Nephron (organoid): ENCODE data around the gene B3GALT5.

Source experiments
- H3K27ac Mint-ChIP-seq, 3 experiments: 2 replicates each; pipeline ENCODE4 v1.8.0; 2020; ENCODE audit warnings: mixed read lengths in 3 of 3, mild to moderate bottlenecking in 2 of 3, moderate library complexity in 1 of 3
- H3K27me3 Mint-ChIP-seq: 2 replicates; pipeline ENCODE4 v1.8.0; 2021; ENCODE audit warnings: low read depth, mild to moderate bottlenecking, moderate library complexity, mixed read lengths
- H3K36me3 Mint-ChIP-seq: 2 replicates; pipeline ENCODE4 v1.8.0; 2020; ENCODE audit warnings: low read depth, mixed read lengths
- H3K4me1 Mint-ChIP-seq: 2 replicates; pipeline ENCODE4 v1.8.0; 2020; ENCODE audit warnings: mixed read lengths
- H3K4me3 Mint-ChIP-seq, 3 experiments: 2 replicates each; pipeline ENCODE4 v1.8.0; 2020; ENCODE audit warnings: mild to moderate bottlenecking in 3 of 3, mixed read lengths in 3 of 3, moderate library complexity in 2 of 3
- H3K9me3 Mint-ChIP-seq: 2 replicates; pipeline ENCODE4 v1.8.0; 2020; ENCODE audit warnings: mixed read lengths
- CTCF ChIP-seq, 3 experiments: fragments of 200-600 bp; sonication (generic); IDR thresholded peaks; one replicate each; pipeline ENCODE4 v1.5.0; 2021; ENCODE audit warnings: antibody characterized with exemption in 3 of 3; ENCODE audit not compliant: unreplicated experiment in 3 of 3

Gene B3GALT5

GRCh38 chr21:39662411-39662953, 49.7 kb downstream of the B3GALT5 start:
- peak overlapping the region in 1 of 3 experiments; percentile 40 for H3K27ac Mint-ChIP-seq
- no peak overlapping the region for H3K4me3 Mint-ChIP-seq
- H3K27me3 Mint-ChIP-seq = no peaks in the 10 kb centered on the region
- no peaks in the 10 kb centered on the region for H3K9me3 Mint-ChIP-seq
- peaks cover 31% of the 10 kb centered on the region for H3K4me1 Mint-ChIP-seq
- no peak for TF ChIP-seq CTCF (IDR thresholded peaks at IDR 0.05; ENCODE audit: unreplicated experiment in 3 of 3)
- no peaks in the 10 kb centered on the region for H3K36me3 Mint-ChIP-seq

- no peaks in the 10 kb centered on the region for H3K9me3 Mint-ChIP-seq
- H3K27ac Mint-ChIP-seq = peak overlapping the region in 1 of 3 experiments; percentile 40
- H3K36me3 Mint-ChIP-seq = no peaks in the 10 kb centered on the region
- no peak overlapping the region for H3K4me3 Mint-ChIP-seq
- H3K27me3 Mint-ChIP-seq = no peaks in the 10 kb centered on the region
- peaks cover 30% of the 10 kb centered on the region for H3K4me1 Mint-ChIP-seq
- TF ChIP-seq CTCF (IDR thresholded peaks at IDR 0.05; ENCODE audit: unreplicated experiment in 3 of 3) = no peak
These were observed 50.3 kb downstream of the B3GALT5 start for GRCh38 chr21:39663066-39663465.

- H3K27ac Mint-ChIP-seq = peak overlapping the region in 2 of 3 experiments; percentile 40 to 52
- no peaks in the 10 kb centered on the region for H3K27me3 Mint-ChIP-seq
- H3K4me3 Mint-ChIP-seq = no peak overlapping the region
- H3K9me3 Mint-ChIP-seq = no peaks in the 10 kb centered on the region
- TF ChIP-seq CTCF (IDR thresholded peaks at IDR 0.05; ENCODE audit: unreplicated experiment in 3 of 3) = no peak
- H3K36me3 Mint-ChIP-seq = no peaks in the 10 kb centered on the region
- peaks cover 25% of the 10 kb centered on the region for H3K4me1 Mint-ChIP-seq
These were observed 51.2 kb downstream of the B3GALT5 start for GRCh38 chr21:39663742-39664492.

- peaks cover 20% of the 10 kb centered on the region for H3K4me1 Mint-ChIP-seq
- H3K27ac Mint-ChIP-seq = peak overlapping the region in 1 of 3 experiments; percentile 55
- H3K27me3 Mint-ChIP-seq = no peaks in the 10 kb centered on the region
- no peaks in the 10 kb centered on the region for H3K36me3 Mint-ChIP-seq
- TF ChIP-seq CTCF (IDR thresholded peaks at IDR 0.05; ENCODE audit: unreplicated experiment in 3 of 3) = no peak
- H3K9me3 Mint-ChIP-seq = no peaks in the 10 kb centered on the region
- H3K4me3 Mint-ChIP-seq = no peak overlapping the region
These were observed 51.8 kb downstream of the B3GALT5 start for GRCh38 chr21:39664586-39664985.

- Mint-ChIP-seq H3K36me3 (no peaks in the 10 kb centered on the region), H3K27ac (no peak overlapping the region), H3K27me3 (no peaks in the 10 kb centered on the region), H3K9me3 (no peaks in the 10 kb centered on the region), H3K4me1 (peaks cover 18% of the 10 kb centered on the region), H3K4me3 (no peak overlapping the region)
- no peak for TF ChIP-seq CTCF (IDR thresholded peaks at IDR 0.05; ENCODE audit: unreplicated experiment in 3 of 3)
These were observed 53.3 kb downstream of the B3GALT5 start for GRCh38 chr21:39666026-39666425.
